Epithelial cell of proximal tubule (primary cell): ENCODE data around the gene FARP1. TPM values are rescaled to one million over a fixed set of nuclear protein-coding genes. Genes with fewer than 3 reads are reported as not detected.

Experiments
- DNase-seq: peaks from one replicate; pipeline ENCODE4 v3.0.0-alpha.2; 2011; ENCODE audit warnings: low read depth
- H3K4me3 ChIP-seq: 2 replicates; pipeline ENCODE4 v1.5.1; 2011; ENCODE audit warnings: low read depth, mild to moderate bottlenecking, low read length
- CTCF ChIP-seq: conservative IDR thresholded peaks from 2 replicates; pipeline ENCODE4 v1.5.1; 2012; ENCODE audit warnings: low read depth, mild to moderate bottlenecking, low read length
- total RNA-seq: library from RNA; depleted of rRNA; stranded (reverse); fragments of >200 nt; gene quantifications from 2 replicates; pipeline ENCODE4 v1.2.3, GENCODE V29; 2015

The FARP1 gene
- total RNA-seq, 1 donor from 2014 or later: 97.0 TPM

GRCh38 chr13:98447130-98447529, 304.2 kb downstream of the FARP1 start:
- no peak for DNase-seq
- no peak overlapping the region for H3K4me3 ChIP-seq
- TF ChIP-seq CTCF: no peak

- no peak overlapping the region for H3K4me3 ChIP-seq
- peak; percentile 45 for TF ChIP-seq CTCF
- no peak for DNase-seq
Observed at GRCh38 chr13:98447881-98448641, 305.2 kb downstream of the FARP1 start.

- no peak overlapping the region for H3K4me3 ChIP-seq
- DNase-seq: no peak
- TF ChIP-seq CTCF: no peak
Observed at GRCh38 chr13:98448642-98448928, 305.7 kb downstream of the FARP1 start.

GRCh38 chr13:98449273-98449672, 306.4 kb downstream of the FARP1 start:
- no peak for DNase-seq
- TF ChIP-seq CTCF: no peak
- H3K4me3 ChIP-seq: no peak overlapping the region

- no peak for TF ChIP-seq CTCF
- H3K4me3 ChIP-seq: no peak overlapping the region
- DNase-seq: no peak
Observed at GRCh38 chr13:98450026-98450425, 307.1 kb downstream of the FARP1 start.

GRCh38 chr13:98450539-98451111, 307.7 kb downstream of the FARP1 start:
- no peak for TF ChIP-seq CTCF
- no peak overlapping the region for H3K4me3 ChIP-seq

GRCh38 chr13:98451676-98452470, 309.0 kb downstream of the FARP1 start:
- H3K4me3 ChIP-seq: no peak overlapping the region
- TF ChIP-seq CTCF: no peak
- no peak for DNase-seq

More at GRCh38 chr13:98450539-98451111, 307.7 kb downstream of the FARP1 start:
- no peak for DNase-seq
